ENCODE results near the gene TSPAN14. TPM values are rescaled to one million over a fixed set of nuclear protein-coding genes. Genes with fewer than 3 reads are reported as not detected.

Gene TSPAN14
- total and polyA plus RNA-seq, 2 of the 13 experiments (the other 11 are each of a cell fraction or from before 2014, with no cell fraction given): 24.1 to 80.6 TPM

GRCh38 chr10:80444646-80445319 lies 9.3 kb upstream of the TSPAN14 start:
- Histone ChIP-seq H3K4me2 (ENCODE audit: low read depth, low read length) (peak overlapping the region; percentile 37; the same call in 1 of the 2 replicates), H3K4me1 (ENCODE audit: insufficient read depth, low read length) (peaks cover 53% of the 10 kb centered on the region), H3K9ac (ENCODE audit: insufficient read depth, low read depth, low read length) (no peak overlapping the region), H3K9me3 (ENCODE audit: low read length) (no peaks in the 10 kb centered on the region), H3K27ac (ENCODE audit: extremely low read length, insufficient read depth, low read length) (no peak overlapping the region), H4K20me1 (ENCODE audit: insufficient read depth, low read length) (no peaks in the 10 kb centered on the region), H3K36me3 (replicated peaks in 1 of 2; ENCODE audit: control insufficient read depth in 1 of 2, insufficient read depth in 2 of 2, low read length in 2 of 2) (no peaks in the 10 kb centered on the region), H3K79me2 (ENCODE audit: insufficient read depth, low read length) (no peaks in the 10 kb centered on the region), H3K27me3 (ENCODE audit: control insufficient read depth in 1 of 2, insufficient read depth in 2 of 2, low read length in 2 of 2) (no peaks in the 10 kb centered on the region), H2AFZ (ENCODE audit: low read length) (no peak overlapping the region), H3K4me3 (replicated peaks in 1 of 3; ENCODE audit: insufficient read depth in 1 of 3, low read depth in 2 of 3, low read length in 3 of 3) (no peak overlapping the region)
- DNase-seq (ENCODE audit: low spot score): peak; percentile 58
- intact Hi-C loops (cut with micrococcal nuclease; ENCODE audit: unreplicated experiment): loop anchor here (1.0 to 10.0 kb wide), 7 partner anchors 37 to 480 kb away; partner anchors contain the start of gene PRXL2A
- ChIA-PET CTCF (ENCODE audit: low intra/inter-chr PET ratio, low total read pairs) (interaction anchor here (0.7 to 4.5 kb wide), 6 partner anchors 16 to 123 kb away, joined by 3 to 65 read pairs (median 7); no protein-coding TSS in a partner anchor), POLR2A (interaction anchor here (1.0 to 3.5 kb wide), 4 partner anchors 37 to 62 kb away, joined by 3 to 28 read pairs (median 8); partner anchors contain the start of gene PRXL2A)
- peak; percentile 26 for FAIRE-seq
- peak; percentile 91 for ATAC-seq
- BruUV-seq (replicated peaks): no TSS peak
- 13% methylated on average over 8 of the region's 11 CpGs for WGBS (ENCODE audit: low lambda C conversion rate)
- in situ Hi-C loops (cut with HindIII; ENCODE audit: extremely low pct_ligation_motif_present, low pct_unique_long_range_greater_than_20kb): loop anchor here (5.0 kb wide), 1 partner anchor 57 kb away; no protein-coding TSS in a partner anchor
- TF ChIP-seq KDM2A (CRISPR knock-in tag; IDR thresholded peaks at IDR 0.05; ENCODE audit: borderline replicate concordance, low read depth) (0 out of 2 replicates have a peak, but pooled peaks have one; percentile 35), ZNF746 (CRISPR knock-in tag; IDR thresholded peaks at IDR 0.05) (no peak), ZNF646 (CRISPR knock-in tag; IDR thresholded peaks at IDR 0.05) (peak; percentile 62), STAG1 (CRISPR knock-in tag; IDR thresholded peaks at IDR 0.05) (peak; percentile 86), SMC3 (IDR thresholded peaks at IDR 0.05; ENCODE audit: low read length) (peak; percentile 92), LCORL (IDR thresholded peaks at IDR 0.05) (no peak), LCORL (CRISPR knock-in tag; IDR thresholded peaks at IDR 0.05) (0 out of 2 replicates have a peak, but pooled peaks have one; percentile 13), RAD21 (CRISPR knock-in tag; IDR thresholded peaks at IDR 0.05) (peak; percentile 51; the same call in 1 of the 2 replicates), PPARG (CRISPR knock-in tag; conservative IDR thresholded peaks at IDR 0.05) (peak; percentile 35; the same call in 1 of the 2 replicates), ZFP91 (CRISPR knock-in tag; IDR thresholded peaks at IDR 0.05; ENCODE audit: borderline replicate concordance) (0 out of 2 replicates have a peak, but pooled peaks have one; percentile 17), ZNF354B (CRISPR knock-in tag; IDR thresholded peaks at IDR 0.05) (peak; percentile 55; the same call in 1 of the 2 replicates), MAX (IDR thresholded peaks at IDR 0.05) (0 out of 2 replicates have a peak, but pooled peaks have one; percentile 17), FOSL2 (CRISPR knock-in tag; IDR thresholded peaks at IDR 0.05) (no peak), RXRB (CRISPR knock-in tag; IDR thresholded peaks at IDR 0.05; ENCODE audit: borderline replicate concordance) (peak; percentile 20; the same call in 1 of the 2 replicates)
